Adrenal gland (tissue), 5 donors: ENCODE measurements around the gene LSM7.

Experiments
- CTCF ChIP-seq, 6 experiments: fragments of 450-650 bp in 4 of 6; fragments of 200-600 bp in 2 of 6; sonication (generic) in 1 of 6; IDR thresholded peaks; 1 replicate in 5 of 6; 2 replicates in 1 of 6; pipeline versions ENCODE4 v1.5.1 to v1.8.0; 2016 to 2021; ENCODE audit warnings: antibody characterized with exemption in 6 of 6, mild to moderate bottlenecking in 2 of 6, moderate library complexity in 1 of 6
- POLR2A ChIP-seq, 2 donors: fragments of 450-650 bp; IDR thresholded peaks; one replicate each; pipeline ENCODE4 v1.6.1; 2017; ENCODE audit warnings: antibody characterized with exemption in 2 of 2, mild to moderate bottlenecking in 2 of 2, moderate library complexity in 1 of 2
- donor health status: DM: no; HTN: no; CAD: no.

- TF ChIP-seq CTCF (IDR thresholded peaks at IDR 0.05) (no peak), POLR2A (IDR thresholded peaks at IDR 0.05) (no peak)
These were observed 20.8 kb downstream of the LSM7 start for GRCh38 chr19:2307518-2308012.
